Body of pancreas (tissue), 4 donors: ENCODE results near the gene KRTAP10-1. TPM values are rescaled to one million over a fixed set of nuclear protein-coding genes. Genes with fewer than 3 reads are reported as not detected.
"Not testable (repeated sequence)": the region's sequence is repeated elsewhere in the genome, so short reads cannot be mapped to it uniquely, and the experiment has no call there.

ENCODE experiments used
- ATAC-seq: fragments of 150-250 bp; one replicate; pipeline ENCODE4 v1.9.1; 2016
- DNase-seq, 4 donors: peaks; one replicate each; pipeline ENCODE4 v3.0.0-alpha.2; 2019
- H3K27ac ChIP-seq, 4 donors: fragments of 200-600 bp; sonication (generic); 1 replicate in 3 of 4; 2 replicates in 1 of 4; pipeline versions ENCODE4 v1.5.1 to v1.6.1; 2016 to 2019; ENCODE audit warnings: mild to moderate bottlenecking in 1 of 4, mixed read lengths in 1 of 4, moderate library complexity in 1 of 4
- H3K27me3 ChIP-seq, 2 donors: fragments of 200-600 bp; sonication (generic); one replicate each; pipeline ENCODE4 v1.6.0; 2016; ENCODE audit warnings: mild to moderate bottlenecking in 1 of 2
- H3K36me3 ChIP-seq, 2 donors: fragments of 200-600 bp; sonication (generic); replicated peaks in 1 of 2; 2 replicates each; pipeline ENCODE4 v1.5.1; 2016; ENCODE audit warnings: low read depth in 2 of 2; ENCODE audit not compliant: insufficient read depth in 1 of 2
- H3K4me1 ChIP-seq: fragments of 200-600 bp; sonication (generic); one replicate; pipeline ENCODE4 v1.6.0; 2016
- H3K4me3 ChIP-seq, 2 donors: fragments of 200-600 bp; sonication (generic); 1 replicate in 1 of 2; 2 replicates in 1 of 2; pipeline ENCODE4 v1.5.1; 2016 to 2019
- H3K9me3 ChIP-seq, 3 donors: fragments of 200-600 bp; sonication (generic); 1 replicate in 2 of 3; 2 replicates in 1 of 3; pipeline ENCODE4 v1.5.1; 2016
- POLR2A ChIP-seq, 3 donors: fragments of 450-650 bp; IDR thresholded peaks; one replicate each; pipeline ENCODE4 v1.6.1; 2016; ENCODE audit warnings: antibody characterized with exemption in 3 of 3, mild to moderate bottlenecking in 2 of 3
- WGBS, 2 donors: methylation state at CpG; one replicate each; pipeline ENCODE4 v1.1.5; 2017; 5-methylcytosine and 5-hydroxymethylcytosine counted together
- intact Hi-C: fragments of 100-400 bp; cut with DNase I; formaldehyde crosslinking; loops from one replicate; pipeline ENCODE4 v1.15.1; 2023
- total RNA-seq, 2 donors: library from RNA; depleted of rRNA; stranded (reverse); fragments of >200 nt; gene quantifications; one replicate each; pipeline ENCODE4 v1.1.0, GENCODE V29; 2016
- TF ChIP-seq, protein P1 (sequence below), 7 experiments: fragments of 450-650 bp in 4 of 7; fragments of 200-600 bp in 3 of 7; sonication (generic) in 3 of 7; IDR thresholded peaks; one replicate each; pipeline ENCODE4 v1.5.1; 2016 to 2019; ENCODE audit warnings: antibody characterized with exemption in 7 of 7

Gene KRTAP10-1
- total RNA-seq, 2 donors from 2014 or later: not detected

GRCh38 chr21:44506279-44507255, 33.4 kb downstream of the KRTAP10-1 start:
- H3K4me1 ChIP-seq: peaks cover 14% of the 10 kb centered on the region
- H3K4me3 ChIP-seq: no peak overlapping the region
- no peak for TF ChIP-seq POLR2A (IDR thresholded peaks at IDR 0.05)
- TF ChIP-seq, protein P1, sequence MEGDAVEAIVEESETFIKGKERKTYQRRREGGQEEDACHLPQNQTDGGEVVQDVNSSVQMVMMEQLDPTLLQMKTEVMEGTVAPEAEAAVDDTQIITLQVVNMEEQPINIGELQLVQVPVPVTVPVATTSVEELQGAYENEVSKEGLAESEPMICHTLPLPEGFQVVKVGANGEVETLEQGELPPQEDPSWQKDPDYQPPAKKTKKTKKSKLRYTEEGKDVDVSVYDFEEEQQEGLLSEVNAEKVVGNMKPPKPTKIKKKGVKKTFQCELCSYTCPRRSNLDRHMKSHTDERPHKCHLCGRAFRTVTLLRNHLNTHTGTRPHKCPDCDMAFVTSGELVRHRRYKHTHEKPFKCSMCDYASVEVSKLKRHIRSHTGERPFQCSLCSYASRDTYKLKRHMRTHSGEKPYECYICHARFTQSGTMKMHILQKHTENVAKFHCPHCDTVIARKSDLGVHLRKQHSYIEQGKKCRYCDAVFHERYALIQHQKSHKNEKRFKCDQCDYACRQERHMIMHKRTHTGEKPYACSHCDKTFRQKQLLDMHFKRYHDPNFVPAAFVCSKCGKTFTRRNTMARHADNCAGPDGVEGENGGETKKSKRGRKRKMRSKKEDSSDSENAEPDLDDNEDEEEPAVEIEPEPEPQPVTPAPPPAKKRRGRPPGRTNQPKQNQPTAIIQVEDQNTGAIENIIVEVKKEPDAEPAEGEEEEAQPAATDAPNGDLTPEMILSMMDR (IDR thresholded peaks at IDR 0.05): no peak
- DNase-seq (no peak), ATAC-seq (no peak)
- no peaks in the 10 kb centered on the region for H3K27me3 ChIP-seq
- no peaks in the 10 kb centered on the region for H3K9me3 ChIP-seq
- H3K27ac ChIP-seq: no peak overlapping the region
- intact Hi-C loops: no loop called here
- H3K36me3 ChIP-seq: no peaks in the 10 kb centered on the region
- WGBS, 2 donors: 80 to 83% methylated on average over 33 to 40 of the region's 44 CpGs

GRCh38 chr21:44505673-44506278, 34.2 kb downstream of the KRTAP10-1 start:
- TF ChIP-seq, protein P1 (IDR thresholded peaks at IDR 0.05): no peak
- TF ChIP-seq POLR2A (IDR thresholded peaks at IDR 0.05): no peak
- no peaks in the 10 kb centered on the region for H3K27me3 ChIP-seq
- no peak overlapping the region for H3K27ac ChIP-seq
- intact Hi-C loops: no loop called here
- ATAC-seq (no peak), DNase-seq (no peak)
- no peak overlapping the region for H3K4me3 ChIP-seq
- peaks cover 12% of the 10 kb centered on the region for H3K4me1 ChIP-seq
- no peaks in the 10 kb centered on the region for H3K36me3 ChIP-seq
- no peaks in the 10 kb centered on the region for H3K9me3 ChIP-seq
- 53 to 56% methylated on average over 15 to 16 of the region's 16 CpGs for WGBS, 2 donors

DNA sequence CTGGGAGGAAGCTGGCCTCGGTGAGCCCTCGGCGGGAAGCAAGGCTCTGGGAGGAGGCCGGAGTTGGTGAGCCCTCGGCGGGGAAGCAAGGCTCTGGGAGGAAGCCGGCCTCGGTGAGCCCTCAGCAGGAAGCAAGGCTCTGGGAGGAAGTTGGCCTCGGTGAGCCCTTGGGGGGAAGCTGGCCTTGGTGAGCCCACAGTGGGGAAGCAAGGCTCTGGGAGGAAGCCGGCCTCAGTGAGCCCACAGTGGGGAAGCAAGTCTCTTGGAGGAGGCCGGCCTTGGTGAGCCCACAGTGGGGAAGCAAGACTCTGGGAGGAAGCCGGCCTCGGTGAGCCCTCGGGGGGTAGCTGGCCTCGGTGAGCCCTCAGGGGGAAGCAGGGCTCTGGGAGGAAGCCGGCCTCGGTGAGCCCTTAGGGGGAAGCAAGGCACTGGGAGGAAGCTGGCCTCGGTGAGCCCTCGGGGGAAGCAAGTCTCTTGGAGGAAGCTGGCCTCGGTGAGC, 36.0 kb downstream of the KRTAP10-1 start:
- intact Hi-C loops: no loop called here
- H3K9me3 ChIP-seq: no peaks in the 10 kb centered on the region
- H3K4me1 ChIP-seq: no peaks in the 10 kb centered on the region
- DNase-seq (no peak), ATAC-seq (no peak)
- TF ChIP-seq, protein P1 (IDR thresholded peaks at IDR 0.05): no peak
- TF ChIP-seq POLR2A (IDR thresholded peaks at IDR 0.05): no peak
- 62 to 87% methylated on average over 20 of the region's 20 CpGs for WGBS, 2 donors
- no peaks in the 10 kb centered on the region for H3K27me3 ChIP-seq
- H3K27ac ChIP-seq: no peak overlapping the region
- H3K36me3 ChIP-seq: no peaks in the 10 kb centered on the region
- H3K4me3 ChIP-seq: no peak overlapping the region

- 74 to 80% methylated on average over 22 to 43 of the region's 44 CpGs for WGBS, 2 donors
Observed at GRCh38 chr21:44503006-44503889, 36.7 kb downstream of the KRTAP10-1 start.

More at GRCh38 chr21:44503006-44503889, 36.7 kb downstream of the KRTAP10-1 start:
- H3K36me3 ChIP-seq, H3K27me3 ChIP-seq, DNase-seq, ATAC-seq, intact Hi-C loops, H3K27ac ChIP-seq, H3K4me1 ChIP-seq, H3K9me3 ChIP-seq, H3K4me3 ChIP-seq: not testable (repeated sequence)
